SKM-1 treated with dmso at 0.1 percent for 144 hours (cell line): ENCODE data around the gene TCF4.

Experiments used
- DNase-seq: peaks from one replicate; lab custom pipeline; 2025; ENCODE audit not compliant: unreplicated experiment; lab: John Stamatoyannopoulos, UW

Gene TCF4

DNA sequence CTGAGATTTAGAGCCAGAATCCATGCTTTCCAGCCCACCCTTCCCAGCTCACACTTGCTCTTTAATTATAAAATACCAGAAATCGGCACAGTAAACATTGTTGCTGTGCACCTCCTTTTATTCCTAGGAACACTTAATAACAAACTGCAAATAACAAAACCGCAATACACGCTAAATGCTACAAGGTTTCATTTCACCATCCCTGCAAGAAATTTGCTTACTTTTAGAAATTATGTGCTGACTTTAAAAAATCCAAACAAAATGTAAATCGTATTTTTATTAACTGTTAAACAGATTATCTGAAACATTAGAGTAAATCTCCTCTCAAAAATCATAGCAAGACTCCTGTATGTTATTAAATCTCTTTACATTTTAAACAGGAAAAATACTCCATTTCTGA is 79.3 kb downstream of the TCF4 start:
- DNase-seq, result no peak

- DNase-seq, result no peak
These were observed 81.9 kb downstream of the TCF4 start for GRCh38 chr18:55506074-55506473.

GRCh38 chr18:55504808-55505207 is 83.2 kb downstream of the TCF4 start:
- no peak for DNase-seq

DNA sequence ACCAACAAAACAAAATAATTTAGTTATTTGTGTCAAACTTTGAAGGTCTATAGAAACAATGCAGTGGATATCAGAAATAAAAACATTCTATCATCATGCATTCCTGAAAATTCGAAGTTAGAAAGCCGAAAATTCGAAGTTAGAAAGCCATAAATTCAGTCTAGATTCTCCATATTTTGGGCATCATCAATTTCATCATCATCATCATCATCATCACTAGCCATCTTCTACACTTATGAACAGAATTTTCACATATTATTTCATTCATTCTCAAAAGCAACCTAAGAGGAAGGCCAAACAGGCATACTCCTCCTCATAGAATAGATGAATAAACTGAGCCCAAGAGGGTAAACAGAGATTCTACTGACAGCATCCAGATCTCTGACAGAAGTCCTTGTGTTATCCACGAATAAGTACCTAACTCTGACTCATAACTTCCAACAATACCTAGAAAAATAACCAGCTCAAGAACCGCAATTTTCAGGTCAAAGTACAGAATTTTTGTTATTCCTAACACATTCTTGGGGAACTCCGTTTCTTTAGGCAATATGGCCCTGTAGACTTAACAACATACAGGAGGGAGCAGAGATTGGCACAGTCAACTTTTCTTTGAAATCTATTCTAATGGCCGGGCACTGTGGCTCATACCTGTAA is 84.7 kb downstream of the TCF4 start:
- no peak for DNase-seq

GRCh38 chr18:55501982-55502710 is 85.8 kb downstream of the TCF4 start:
- DNase-seq, result no peak

DNA sequence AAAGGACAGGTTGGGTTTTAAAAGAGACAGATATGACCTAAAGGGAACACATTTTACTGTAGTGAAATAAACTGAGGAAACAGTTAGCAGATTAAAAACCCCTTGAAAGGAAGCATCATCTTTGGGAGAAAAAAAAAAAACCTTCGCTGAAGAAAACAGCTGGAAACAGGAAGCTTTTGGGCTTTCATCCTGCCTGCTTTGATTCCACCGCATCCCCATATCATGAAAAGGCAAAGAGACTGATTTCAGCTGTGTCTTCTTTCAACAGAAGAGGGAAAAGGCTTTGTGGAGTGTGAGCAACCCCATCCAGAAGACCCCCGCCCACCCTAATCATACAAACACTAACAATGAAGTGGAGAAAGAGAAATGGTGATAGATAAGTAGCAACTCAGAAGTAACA is 86.4 kb downstream of the TCF4 start:
- DNase-seq, result no peak

DNA sequence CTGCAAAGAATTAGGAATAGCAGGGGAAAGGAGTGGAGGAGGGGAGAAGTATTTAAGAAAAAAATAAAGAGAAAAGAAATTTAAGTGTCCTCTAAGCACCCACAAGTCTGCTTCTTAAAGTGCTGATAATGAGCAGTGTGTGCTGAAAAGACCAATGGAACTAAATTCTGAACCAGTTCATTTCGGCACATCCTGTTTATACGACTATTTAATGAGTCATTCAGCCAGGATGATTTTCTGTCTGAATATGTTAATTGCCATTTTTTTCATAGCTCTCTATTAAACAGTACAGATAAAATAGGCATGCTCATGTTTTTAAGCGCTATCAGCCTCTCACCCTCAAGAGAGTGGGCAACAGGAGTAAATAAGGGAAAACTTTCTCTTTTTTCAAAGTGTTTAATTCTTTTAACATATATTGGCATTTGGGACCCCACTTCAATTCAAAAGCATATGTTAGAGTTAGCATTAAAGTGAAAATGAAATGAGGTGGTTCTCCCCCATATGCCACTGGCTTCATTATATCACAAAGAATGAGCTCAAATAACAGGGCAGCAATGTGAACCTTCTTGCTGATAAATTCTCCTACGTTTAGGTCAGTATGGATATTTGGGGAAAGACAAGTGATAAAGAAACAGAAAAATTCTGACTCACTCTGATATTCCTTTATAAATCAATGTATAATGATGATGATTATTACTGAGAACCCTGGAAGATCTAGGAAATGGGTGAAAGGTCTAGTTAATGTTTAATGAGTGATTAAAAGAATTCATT is 87.5 kb downstream of the TCF4 start:
- no peak for DNase-seq

- DNase-seq, result no peak
These were observed 88.5 kb downstream of the TCF4 start for GRCh38 chr18:55499526-55499925.

GRCh38 chr18:55497825-55498403 is 90.1 kb downstream of the TCF4 start:
- no peak for DNase-seq

DNA sequence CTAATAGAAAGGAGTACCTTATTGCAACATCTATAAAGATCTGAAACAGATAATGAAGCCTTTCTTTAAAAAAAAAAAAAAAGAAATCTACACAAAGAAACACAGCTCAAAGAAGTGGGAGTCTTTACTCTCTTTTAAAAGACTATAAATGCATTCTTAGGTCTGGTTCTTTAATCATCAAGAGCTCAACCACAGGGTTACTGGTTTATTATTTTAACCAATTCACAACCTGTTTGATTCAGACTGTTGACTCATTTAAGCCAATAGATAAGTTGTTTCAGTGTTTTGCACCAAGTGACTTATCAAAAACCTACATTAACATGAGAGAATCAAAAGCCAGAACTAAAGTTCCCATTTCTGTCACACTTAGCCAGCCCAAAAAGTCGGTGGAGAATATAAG is 93.1 kb downstream of the TCF4 start:
- no peak for DNase-seq

GRCh38 chr18:55494441-55494840 is 93.6 kb downstream of the TCF4 start:
- no peak for DNase-seq

GRCh38 chr18:55491616-55492015 is 96.4 kb downstream of the TCF4 start:
- no peak for DNase-seq

DNA sequence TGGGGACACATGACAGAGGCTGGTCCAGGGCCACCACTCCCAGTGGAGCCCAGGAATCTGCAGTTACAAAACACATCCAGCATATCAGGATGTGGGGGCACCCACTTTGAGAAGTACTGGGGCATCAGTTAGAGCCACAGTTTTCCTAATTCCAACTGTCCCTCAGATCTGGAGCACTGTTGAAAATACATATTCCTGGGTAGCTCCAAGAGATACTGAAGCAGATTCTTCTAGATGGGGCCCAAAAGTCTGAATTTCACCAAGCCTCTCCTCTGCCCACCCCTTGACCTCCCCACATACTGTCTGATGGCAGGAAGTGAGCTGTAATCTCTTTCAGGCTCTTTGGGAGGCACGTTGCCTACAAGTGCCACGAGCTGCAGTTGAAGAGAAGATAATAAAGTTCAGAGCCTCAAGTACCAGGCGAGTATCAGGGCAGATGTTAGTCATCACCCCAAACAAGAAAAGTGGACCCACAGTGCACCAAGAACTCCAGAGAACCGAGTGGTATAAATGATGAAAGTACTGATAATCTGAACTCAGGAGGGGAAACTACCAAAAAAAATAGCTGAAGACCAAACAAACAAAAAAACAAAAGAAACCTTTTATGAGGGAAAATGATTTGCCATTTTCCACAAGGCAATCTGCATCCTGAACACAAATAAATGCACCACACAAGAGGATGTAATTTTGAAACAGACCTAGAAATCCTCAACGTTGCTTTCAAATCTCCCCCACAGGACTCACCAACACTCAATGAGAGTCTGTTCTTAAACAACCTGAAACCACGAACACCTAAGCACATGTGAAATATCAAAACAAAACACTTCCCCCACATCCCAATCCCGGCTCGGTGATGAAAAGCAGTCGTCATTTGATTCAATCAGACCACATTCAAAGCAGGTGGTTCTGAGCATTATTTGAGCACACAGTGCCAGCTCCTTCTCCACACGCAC is 98.7 kb downstream of the TCF4 start:
- no peak for DNase-seq

DNA sequence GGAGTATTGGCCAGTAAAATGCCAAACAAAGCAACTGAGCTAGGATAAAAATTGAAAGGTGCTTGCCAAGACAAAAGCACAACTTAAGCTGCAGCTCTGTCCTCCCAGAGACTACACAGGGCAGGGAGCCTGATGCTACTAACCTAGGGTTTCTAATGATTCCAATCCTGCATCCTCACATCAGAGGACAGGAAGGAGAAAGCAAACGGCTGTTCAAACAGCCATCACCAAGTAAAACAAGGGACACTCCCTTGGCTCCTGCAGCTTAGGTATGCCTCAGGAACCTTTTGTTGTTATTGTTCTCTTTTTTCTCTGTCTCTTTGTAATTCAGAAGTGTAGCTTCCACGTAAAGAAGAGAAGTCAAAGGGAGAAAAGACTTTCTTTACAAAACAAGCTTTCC is 99.5 kb downstream of the TCF4 start:
- DNase-seq, result no peak

GRCh38 chr18:55487997-55488396 is 100.0 kb downstream of the TCF4 start:
- no peak for DNase-seq

- DNase-seq, result no peak
These were observed 101.1 kb downstream of the TCF4 start for GRCh38 chr18:55486936-55487335.

DNA sequence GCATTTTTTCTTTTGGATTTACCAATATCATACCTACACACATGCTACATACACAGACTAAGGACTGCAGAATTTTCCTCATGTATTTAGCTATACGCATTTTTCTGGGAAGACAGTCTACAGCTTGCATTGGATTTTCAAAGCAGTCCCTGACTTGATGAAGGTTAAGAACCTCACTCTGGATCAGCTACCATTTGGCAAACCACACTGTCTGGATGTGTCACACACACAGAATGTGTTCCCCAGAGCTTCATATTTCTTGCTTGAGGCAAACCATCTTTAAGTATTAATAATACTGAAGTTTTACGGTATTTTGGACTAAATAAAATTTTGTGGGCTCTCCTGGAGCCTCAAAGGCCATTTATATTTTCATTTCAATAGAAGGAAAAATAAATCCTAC is 102.3 kb downstream of the TCF4 start:
- DNase-seq, result no peak

GRCh38 chr18:55484773-55485172 is 103.2 kb downstream of the TCF4 start:
- DNase-seq, result no peak

DNA sequence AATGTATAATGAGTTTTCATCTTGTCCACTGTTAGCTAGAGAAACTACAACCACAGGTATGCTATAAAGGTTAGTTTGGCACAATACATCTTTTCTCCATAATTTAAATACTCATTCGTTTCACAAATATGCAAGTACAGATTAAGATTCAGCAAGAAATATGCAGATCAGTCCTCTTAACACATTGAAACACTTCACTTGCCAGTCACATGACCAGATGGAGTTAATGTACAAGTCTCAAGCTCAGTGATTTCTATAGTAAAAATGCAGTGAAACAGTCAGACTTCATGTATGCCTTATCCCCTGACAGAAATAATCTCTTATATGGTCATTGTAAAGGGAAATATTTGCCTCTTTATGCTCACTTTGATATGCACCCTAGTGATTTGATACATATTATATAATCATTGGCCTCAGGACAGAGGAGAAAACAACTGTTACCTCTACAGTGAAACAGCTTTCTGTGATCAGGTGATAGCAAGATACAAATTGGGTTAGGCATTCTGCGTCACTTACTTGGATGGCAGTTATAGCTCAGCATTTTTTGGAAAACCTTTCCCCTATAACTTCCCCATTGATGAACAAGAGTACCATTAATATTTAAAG is 104.6 kb downstream of the TCF4 start:
- no peak for DNase-seq
